IPS DF 6.9 (cell line): ENCODE measurements around the gene MILR1.
A peak's percentile ranks its signal among the peaks of the same experiment; 100 is the strongest.

Experiments
- DNase-seq: peaks from one replicate; pipeline ENCODE4 v3.0.0-alpha.2; 2013; ENCODE audit warnings: low read depth, low spot score
- H3K27ac ChIP-seq: one replicate; pipeline ENCODE4 v1.5.1; 2013; ENCODE audit warnings: low read length, control low read depth
- H3K27me3 ChIP-seq: 2 replicates; pipeline ENCODE4 v1.6.1; 2013; ENCODE audit warnings: mild to moderate bottlenecking, low read length; ENCODE audit not compliant: control insufficient read depth, insufficient read depth
- H3K36me3 ChIP-seq: 2 replicates; pipeline ENCODE4 v1.6.1; 2013; ENCODE audit warnings: low read length; ENCODE audit not compliant: control insufficient read depth, insufficient read depth
- H3K4me1 ChIP-seq: 2 replicates; pipeline ENCODE4 v1.6.1; 2013; ENCODE audit warnings: low read length; ENCODE audit not compliant: control insufficient read depth, insufficient read depth
- H3K4me3 ChIP-seq: 2 replicates; pipeline ENCODE4 v1.5.1; 2013; ENCODE audit warnings: mild to moderate bottlenecking, low read length
- H3K9me3 ChIP-seq: 2 replicates; pipeline ENCODE4 v1.6.1; 2013; ENCODE audit warnings: low read length, inconsistent platforms; ENCODE audit not compliant: control insufficient read depth, insufficient read depth
- WGBS: extraction: QIAGEN DNeasy Blood & Tissue Kit; methylation state at CpG from one replicate; pipeline ENCODE4 v1.1.7; 2013; ENCODE audit warnings: mixed read lengths, missing lambda C conversion rate; ENCODE audit not compliant: insufficient read length, insufficient coverage; 5-methylcytosine and 5-hydroxymethylcytosine counted together

The MILR1 gene

GRCh38 chr17:64448665-64449512 is at the start of gene MILR1:
MILR1 (plus strand) TSS chr17:64449115; CDS start chr17:64449169, 54 bp downstream.
- H3K4me1 ChIP-seq = no peaks in the 10 kb centered on the region
- no peaks in the 10 kb centered on the region for H3K27me3 ChIP-seq
- no peak within 1 kb of the TSS for H3K27ac ChIP-seq
- WGBS = no CpG with 5 or more reads among the region's 10 CpGs
- no peaks in the 10 kb centered on the region for H3K36me3 ChIP-seq
- no peaks in the 10 kb centered on the region for H3K9me3 ChIP-seq
- H3K4me3 ChIP-seq = no peak within 1 kb of the TSS
- no peak for DNase-seq

- Histone ChIP-seq H3K4me1 (no peaks in the 10 kb centered on the region), H3K9me3 (no peaks in the 10 kb centered on the region), H3K27ac (no peak overlapping the region), H3K4me3 (no peak overlapping the region), H3K36me3 (no peaks in the 10 kb centered on the region), H3K27me3 (no peaks in the 10 kb centered on the region)
- no CpG with 5 or more reads among the region's 1 CpG for WGBS
- DNase-seq = no peak
These were observed 49.2 kb upstream of the MILR1 start for GRCh38 chr17:64399767-64400156.

GRCh38 chr17:64400642-64401041 is 48.3 kb upstream of the MILR1 start:
- no CpG with 5 or more reads among the region's 7 CpGs for WGBS
- no peaks in the 10 kb centered on the region for H3K36me3 ChIP-seq
- H3K4me3 ChIP-seq = no peak overlapping the region
- DNase-seq = no peak
- H3K9me3 ChIP-seq = no peaks in the 10 kb centered on the region
- H3K27ac ChIP-seq = no peak overlapping the region
- no peaks in the 10 kb centered on the region for H3K27me3 ChIP-seq
- H3K4me1 ChIP-seq = no peaks in the 10 kb centered on the region

GRCh38 chr17:64401244-64401860 is 47.6 kb upstream of the MILR1 start:
- DNase-seq = no peak
- no peak overlapping the region for H3K27ac ChIP-seq
- no peaks in the 10 kb centered on the region for H3K27me3 ChIP-seq
- H3K9me3 ChIP-seq = no peaks in the 10 kb centered on the region
- H3K36me3 ChIP-seq = no peaks in the 10 kb centered on the region
- WGBS = no CpG with 5 or more reads among the region's 8 CpGs
- H3K4me1 ChIP-seq = no peaks in the 10 kb centered on the region
- H3K4me3 ChIP-seq = no peak overlapping the region

- H3K36me3 ChIP-seq = no peaks in the 10 kb centered on the region
- no CpG with 5 or more reads among the region's 2 CpGs for WGBS
- no peak overlapping the region for H3K4me3 ChIP-seq
- no peaks in the 10 kb centered on the region for H3K4me1 ChIP-seq
- no peaks in the 10 kb centered on the region for H3K9me3 ChIP-seq
- no peak for DNase-seq
- no peak overlapping the region for H3K27ac ChIP-seq
- H3K27me3 ChIP-seq = no peaks in the 10 kb centered on the region
These were observed 47.0 kb upstream of the MILR1 start for GRCh38 chr17:64401941-64402340.

- no peaks in the 10 kb centered on the region for H3K27me3 ChIP-seq
- no peaks in the 10 kb centered on the region for H3K9me3 ChIP-seq
- no peak for DNase-seq
- H3K36me3 ChIP-seq = no peaks in the 10 kb centered on the region
- WGBS = no CpG with 5 or more reads among the region's 5 CpGs
- H3K4me1 ChIP-seq = no peaks in the 10 kb centered on the region
- no peak overlapping the region for H3K27ac ChIP-seq
- no peak overlapping the region for H3K4me3 ChIP-seq
These were observed 46.4 kb upstream of the MILR1 start for GRCh38 chr17:64402469-64402868.

- Histone ChIP-seq H3K4me3 (0 out of 2 replicates have a peak overlapping the region, but pooled peaks have one; percentile 7), H3K4me1 (no peaks in the 10 kb centered on the region), H3K36me3 (no peaks in the 10 kb centered on the region), H3K27me3 (no peaks in the 10 kb centered on the region), H3K27ac (no peak overlapping the region), H3K9me3 (no peaks in the 10 kb centered on the region)
- DNase-seq = no peak
- WGBS = no CpG with 5 or more reads among the region's 6 CpGs
These were observed 44.9 kb upstream of the MILR1 start for GRCh38 chr17:64403881-64404460.

GRCh38 chr17:64406321-64407200 is 42.4 kb upstream of the MILR1 start:
- no CpG with 5 or more reads among the region's 14 CpGs for WGBS
- H3K4me1 ChIP-seq = peaks cover 8% of the 10 kb centered on the region
- H3K27ac ChIP-seq = no peak overlapping the region
- no peaks in the 10 kb centered on the region for H3K36me3 ChIP-seq
- no peaks in the 10 kb centered on the region for H3K27me3 ChIP-seq
- H3K4me3 ChIP-seq = no peak overlapping the region
- no peak for DNase-seq
- no peaks in the 10 kb centered on the region for H3K9me3 ChIP-seq

GRCh38 chr17:64410750-64411490 is 38.0 kb upstream of the MILR1 start:
- H3K27me3 ChIP-seq = no peaks in the 10 kb centered on the region
- no peak overlapping the region for H3K27ac ChIP-seq
- peaks cover 8% of the 10 kb centered on the region for H3K4me1 ChIP-seq
- DNase-seq = no peak
- no peaks in the 10 kb centered on the region for H3K36me3 ChIP-seq
- WGBS = 58% methylated on average over 2 of the region's 4 CpGs
- H3K9me3 ChIP-seq = no peaks in the 10 kb centered on the region
- H3K4me3 ChIP-seq = no peak overlapping the region
